Measurements from ENCODE around the gene FAM131B.
A peak's percentile ranks its signal among the peaks of the same experiment; 100 is the strongest.

Gene FAM131B

GRCh38 chr7:143384661-143385631 is 22.4 kb upstream of the FAM131B start:
- intact Hi-C loops (cut with DNase I), result no loop called here

GRCh38 chr7:143384148-143384547 is 21.6 kb upstream of the FAM131B start:
- intact Hi-C loops (cut with DNase I), result no loop called here
- no peak for DNase-seq

More at GRCh38 chr7:143384661-143385631, 22.4 kb upstream of the FAM131B start:
- DNase-seq, result no peak

GRCh38 chr7:143383642-143383957 is 21.1 kb upstream of the FAM131B start:
- DNase-seq, result no peak
- intact Hi-C loops (cut with DNase I), result no loop called here

- DNase-seq, result no peak
- intact Hi-C loops (cut with DNase I), result no loop called here
These were observed 20.5 kb upstream of the FAM131B start for GRCh38 chr7:143382791-143383641.

- intact Hi-C loops (cut with DNase I), result no loop called here
- DNase-seq, result no peak
These were observed 19.7 kb upstream of the FAM131B start for GRCh38 chr7:143382126-143382790.

- DNase-seq, result peak; percentile 49 to 86 (median 73)
- intact Hi-C loops (cut with DNase I), result no loop called here
These were observed 19.1 kb upstream of the FAM131B start for GRCh38 chr7:143381427-143382125.

- intact Hi-C loops (cut with DNase I), result no loop called here
These were observed 18.3 kb upstream of the FAM131B start, which contains the start of gene ZYX for GRCh38 chr7:143380646-143381426. TSS of gene ZYX (plus strand) at chr7:143381345. CDS start at chr7:143381572, 227 bp downstream.

GRCh38 chr7:143380260-143380645 is 17.7 kb upstream of the FAM131B start:
- intact Hi-C loops (cut with DNase I), result no loop called here
- peak; percentile 72 to 95 (median 88) for DNase-seq

More at GRCh38 chr7:143380646-143381426, 18.3 kb upstream of the FAM131B start, which contains the start of gene ZYX:
- peak; percentile 69 to 93 (median 84) for DNase-seq

GRCh38 chr7:143379611-143380259 is 17.2 kb upstream of the FAM131B start:
- intact Hi-C loops (cut with DNase I), result no loop called here
- no peak for DNase-seq

GRCh38 chr7:143376396-143376795 is 13.9 kb upstream of the FAM131B start:
- intact Hi-C loops (cut with DNase I), result no loop called here
- DNase-seq, result no peak

GRCh38 chr7:143375298-143376034 is 13.0 kb upstream of the FAM131B start:
- DNase-seq, result no peak
- intact Hi-C loops (cut with DNase I), result no loop called here

GRCh38 chr7:143374561-143374960 is 12.0 kb upstream of the FAM131B start:
- DNase-seq, result no peak

GRCh38 chr7:143373255-143373794 is 10.8 kb upstream of the FAM131B start:
- no peak for DNase-seq
- intact Hi-C loops (cut with DNase I), result no loop called here

More at GRCh38 chr7:143374561-143374960, 12.0 kb upstream of the FAM131B start:
- intact Hi-C loops (cut with DNase I), result no loop called here

- intact Hi-C loops (cut with DNase I), result no loop called here
- peak; percentile 69 to 97 (median 88) for DNase-seq
These were observed 9.6 kb upstream of the FAM131B start for GRCh38 chr7:143372070-143372469.

- intact Hi-C loops (cut with DNase I), result no loop called here
- no peak for DNase-seq
These were observed 7.5 kb upstream of the FAM131B start for GRCh38 chr7:143369678-143370651.

Measured in head of caudate nucleus (tissue), 42 donors.